Stimulated activated CD8-positive, alpha-beta memory T cell treated with anti-CD3 and anti-CD28 coated beads, Interleukin-12 subunit alpha, Interleukin-12 subunit beta, amount 100 ng/mL, for 4 hours (primary cell): ENCODE results near the gene ZNF273.
"Not testable (repeated sequence)": the region's sequence is repeated elsewhere in the genome, so short reads cannot be mapped to it uniquely, and the experiment has no call there.

Experiments used
- DNase-seq: peaks from one replicate; pipeline ENCODE4 v3.0.0-alpha.2; 2020; ENCODE audit warnings: low read depth

The ZNF273 gene

DNA sequence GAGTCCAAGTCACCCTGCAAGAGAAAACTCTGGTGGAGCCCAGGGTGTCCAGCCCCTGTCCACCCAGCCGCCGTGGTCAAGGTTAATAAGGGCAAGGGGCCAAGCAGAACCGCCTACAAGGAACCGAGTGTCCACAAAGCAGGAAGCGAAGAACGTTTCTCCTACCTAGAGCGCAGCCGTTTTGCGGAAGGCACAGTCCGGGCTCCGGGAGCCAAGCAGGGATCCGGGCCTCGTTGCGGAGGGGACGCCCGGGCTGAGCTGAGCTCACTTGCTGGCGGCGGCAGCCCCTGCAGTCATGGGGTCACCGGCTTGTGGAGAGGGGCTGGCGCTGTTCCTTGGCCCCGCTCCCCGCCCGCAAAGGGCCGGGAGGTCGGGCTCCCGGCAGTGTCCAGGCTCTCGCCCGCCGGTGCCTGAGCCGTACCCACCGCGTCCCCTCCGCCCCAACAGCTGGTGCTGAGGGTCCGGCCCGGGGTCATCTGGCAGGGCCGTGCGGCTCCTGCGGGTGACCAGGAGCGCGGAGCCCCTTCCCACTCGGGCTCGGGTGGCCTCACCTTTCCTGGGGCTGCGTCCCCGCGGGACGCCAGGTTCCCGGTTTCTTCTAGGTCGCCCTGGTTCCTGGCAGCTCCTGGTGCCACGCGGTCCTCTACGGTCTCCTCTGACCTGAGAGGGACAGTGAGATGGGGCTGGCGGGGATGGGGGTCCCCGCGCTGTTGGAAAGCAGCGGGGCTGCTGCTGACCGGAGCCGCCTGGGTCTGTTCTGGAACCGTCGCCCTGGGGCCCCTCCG is 14.0 kb upstream of the ZNF273 start:
- DNase-seq = no peak

DNA sequence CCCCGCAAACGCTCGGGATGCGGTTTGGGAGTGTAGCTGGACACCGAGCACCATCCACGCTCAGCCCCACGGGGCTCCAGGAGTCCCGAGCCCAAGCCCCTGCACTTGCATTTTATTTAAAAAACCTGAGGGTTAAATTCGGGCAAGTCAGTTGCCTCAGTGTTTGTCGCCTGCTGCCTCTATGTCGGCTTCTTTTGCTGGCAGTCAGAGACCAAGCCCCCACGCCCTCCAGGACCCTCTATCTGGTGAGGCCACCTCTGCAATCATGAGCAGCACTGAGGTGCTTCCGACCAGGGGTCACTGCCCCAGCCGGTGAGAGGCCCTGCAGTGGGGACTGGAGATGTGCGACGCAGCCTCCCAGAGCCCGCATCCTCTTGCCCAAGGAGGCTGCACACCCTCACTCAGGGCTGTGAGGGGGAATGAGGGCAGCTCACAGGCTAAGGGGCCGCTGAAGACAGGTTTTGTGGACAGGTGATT is 13.3 kb upstream of the ZNF273 start:
- no peak for DNase-seq

DNA sequence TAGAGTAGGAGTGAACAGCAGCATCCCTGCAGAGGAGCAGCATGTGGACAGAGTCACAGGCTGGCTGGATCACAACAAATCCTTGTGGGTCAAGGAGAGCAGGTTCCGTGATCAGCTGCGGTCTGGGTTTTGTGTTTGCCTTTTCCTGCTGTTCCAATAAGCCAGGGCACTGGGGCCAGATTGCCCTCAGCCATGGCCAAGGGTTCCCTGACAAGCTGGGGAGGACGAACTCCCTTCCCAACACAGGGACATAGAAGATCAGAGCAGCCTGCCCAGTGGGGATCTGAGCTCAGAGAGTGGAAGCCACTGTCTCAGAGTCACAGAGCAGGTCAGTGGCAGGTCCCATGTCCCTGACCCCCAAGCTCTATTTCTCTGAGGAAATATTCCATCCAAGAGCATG is 12.8 kb upstream of the ZNF273 start:
- not testable (repeated sequence) for DNase-seq

DNA sequence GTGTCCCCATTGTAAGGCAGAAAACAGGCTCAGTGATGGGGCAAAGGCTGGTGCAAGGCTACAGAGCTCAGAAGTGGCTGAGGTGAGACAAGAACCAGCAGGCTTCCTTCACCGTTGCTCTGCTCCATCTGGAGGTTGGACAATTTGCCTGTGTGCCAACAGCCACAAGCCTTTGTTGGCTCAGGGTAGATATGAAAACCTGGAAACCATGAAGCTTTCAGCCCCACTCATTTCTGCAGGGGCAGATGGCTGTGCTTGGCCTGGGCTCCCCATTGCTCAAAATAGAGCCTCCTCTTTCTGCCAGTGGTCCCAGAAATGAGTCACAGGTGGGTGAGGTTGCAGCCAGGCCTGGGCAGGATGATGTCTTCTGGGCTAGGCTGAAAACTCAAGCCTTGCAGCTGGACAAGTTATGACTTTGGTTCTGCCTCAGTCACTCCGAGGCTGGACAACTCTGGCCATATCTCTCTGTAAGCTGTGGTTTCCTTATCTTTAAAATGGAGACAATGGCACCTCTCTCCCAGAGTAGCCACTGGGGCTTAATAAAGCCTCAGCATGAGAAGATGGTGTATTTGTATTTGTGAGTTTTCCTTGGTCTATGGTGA is 12.2 kb upstream of the ZNF273 start:
- no peak for DNase-seq

DNA sequence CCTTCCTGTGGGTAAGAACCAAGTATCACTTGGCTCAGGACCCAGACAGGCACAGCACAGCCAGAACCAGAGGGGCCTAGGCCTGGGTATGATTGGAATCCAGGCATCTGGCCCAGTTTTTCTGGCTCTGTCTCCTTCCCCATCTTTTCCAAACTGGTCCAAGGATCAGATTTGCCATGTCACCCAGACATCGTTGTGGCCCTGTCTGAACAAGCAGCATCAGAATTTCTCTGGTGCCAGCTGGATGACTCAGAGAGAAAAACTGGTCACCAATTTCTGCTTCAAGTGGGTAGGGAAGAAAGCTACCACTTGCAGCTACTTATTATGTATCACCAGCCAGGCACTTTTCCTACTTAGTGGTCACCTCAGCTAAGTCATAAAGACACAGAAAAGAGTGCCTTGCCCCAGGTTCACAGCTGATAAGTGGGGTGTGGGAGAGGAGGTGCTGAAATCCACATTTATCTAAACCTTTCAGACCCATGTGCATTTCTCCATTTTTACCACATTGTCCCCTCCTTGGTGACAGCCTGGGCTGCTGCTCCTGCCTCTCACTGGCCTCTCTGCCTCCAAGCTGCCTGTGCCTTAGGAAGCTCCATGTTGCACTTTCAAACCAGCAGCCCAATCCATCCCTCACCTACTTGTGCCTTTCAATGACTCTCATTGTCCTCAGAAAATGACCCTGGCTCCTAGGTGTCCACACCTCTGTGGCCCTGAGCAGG is 11.6 kb upstream of the ZNF273 start:
- not testable (repeated sequence) for DNase-seq

DNA sequence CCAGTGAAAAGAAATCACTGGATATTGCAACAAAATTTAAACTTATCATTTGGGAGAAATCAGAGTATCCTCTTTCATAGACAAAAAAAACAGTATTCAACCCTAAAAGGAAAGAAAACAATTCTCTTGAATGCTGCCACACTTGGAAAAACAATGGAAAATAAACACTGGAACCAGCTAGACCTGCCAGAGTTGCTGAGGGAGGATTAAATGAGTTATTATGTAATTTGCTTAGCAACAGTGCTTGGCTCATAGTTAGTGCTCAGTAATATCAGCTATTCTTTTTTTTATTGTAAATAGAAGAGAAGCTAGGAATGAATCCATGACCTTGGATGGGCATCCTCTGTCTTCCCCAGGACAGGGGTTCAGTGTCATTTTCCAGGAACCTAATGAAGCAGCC is 11.0 kb upstream of the ZNF273 start:
- no peak for DNase-seq

DNA sequence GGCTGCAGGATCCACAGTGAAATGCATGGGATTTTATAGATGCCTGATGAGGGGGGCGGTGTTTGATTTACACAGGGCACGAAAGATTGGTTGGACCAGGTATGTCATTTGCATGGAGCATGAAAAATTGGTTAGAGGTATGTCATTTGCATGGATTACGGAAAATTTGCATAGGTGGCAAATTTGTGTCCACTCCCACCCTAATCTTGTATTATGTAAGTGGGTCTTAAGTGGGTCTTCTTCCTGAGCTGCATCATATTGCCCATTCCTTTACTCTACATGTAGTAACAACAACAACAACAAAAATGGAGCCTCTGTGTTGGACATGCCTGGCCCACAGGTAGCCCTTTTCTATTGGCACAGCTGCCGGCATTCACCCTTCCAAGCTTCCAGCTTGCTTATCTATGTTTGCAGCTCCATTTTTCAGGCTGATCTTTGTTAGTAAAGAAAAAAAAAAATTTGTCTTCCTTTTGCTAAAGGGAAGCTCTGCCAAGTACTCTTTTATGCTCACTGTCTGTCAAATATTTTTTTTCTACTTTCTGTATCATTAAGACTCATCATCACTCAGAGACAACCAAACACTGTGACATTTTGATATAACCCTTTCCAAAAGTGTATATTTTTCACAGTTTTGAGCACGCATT is 10.3 kb upstream of the ZNF273 start:
- DNase-seq = no peak

DNA sequence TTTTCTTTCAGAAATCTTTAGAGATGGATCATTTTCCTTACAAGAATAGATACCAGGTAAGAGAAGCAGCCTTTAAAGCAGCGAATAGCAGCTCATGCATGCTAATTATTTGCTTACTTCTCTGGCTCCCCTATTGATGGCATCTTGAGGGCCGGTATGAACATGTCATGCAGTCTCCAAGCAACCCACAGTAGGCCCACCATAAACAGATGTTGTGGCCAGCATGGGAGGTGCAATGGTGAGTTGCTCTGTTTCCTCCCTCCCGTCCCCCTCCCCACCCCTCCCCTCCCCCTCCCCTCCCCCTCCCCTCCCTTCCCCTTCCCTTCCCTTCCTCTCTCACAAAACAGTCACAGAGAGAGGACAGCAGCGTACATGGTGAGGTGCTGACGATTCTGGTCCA is 9.7 kb upstream of the ZNF273 start:
- no peak for DNase-seq

DNA sequence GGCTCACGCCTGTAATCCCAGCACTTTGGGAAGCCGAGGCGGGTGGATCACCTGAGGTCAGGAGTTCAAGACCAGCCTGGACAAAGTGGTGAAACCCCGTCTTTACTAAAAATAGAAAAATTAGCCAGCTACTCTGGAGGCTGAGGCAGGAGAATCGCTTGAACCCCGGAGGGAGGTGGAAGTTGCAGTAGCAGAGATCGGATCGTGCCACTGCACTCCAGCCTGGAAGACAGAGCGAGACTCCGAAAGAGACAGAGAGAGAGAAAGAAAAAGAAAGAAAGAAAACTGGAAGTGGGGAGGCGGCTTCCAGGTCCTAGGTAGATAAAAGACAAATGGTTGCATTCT is 640 bp upstream of the ZNF273 start:
- DNase-seq = not testable (repeated sequence)

DNA sequence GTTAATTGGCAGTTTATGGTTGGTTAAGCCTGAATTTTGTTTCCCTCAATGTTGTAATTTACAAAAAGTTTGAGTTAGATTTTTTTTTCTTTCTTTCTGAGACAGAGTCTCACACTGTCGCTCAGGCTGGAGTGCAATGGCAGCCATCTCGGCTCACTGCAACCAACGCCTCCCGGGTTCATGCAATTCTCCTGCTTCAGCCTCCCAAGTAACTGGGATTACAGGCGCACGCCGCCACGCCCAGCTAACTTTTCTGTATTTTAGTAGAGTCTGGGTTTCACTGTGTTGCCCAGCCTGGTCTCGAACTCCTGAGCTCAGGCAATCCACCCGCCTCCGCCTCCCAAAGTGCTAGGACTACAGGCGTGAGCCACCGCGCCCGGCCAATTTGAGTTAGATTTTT is 935 bp downstream of the ZNF273 start:
- DNase-seq = no peak

DNA sequence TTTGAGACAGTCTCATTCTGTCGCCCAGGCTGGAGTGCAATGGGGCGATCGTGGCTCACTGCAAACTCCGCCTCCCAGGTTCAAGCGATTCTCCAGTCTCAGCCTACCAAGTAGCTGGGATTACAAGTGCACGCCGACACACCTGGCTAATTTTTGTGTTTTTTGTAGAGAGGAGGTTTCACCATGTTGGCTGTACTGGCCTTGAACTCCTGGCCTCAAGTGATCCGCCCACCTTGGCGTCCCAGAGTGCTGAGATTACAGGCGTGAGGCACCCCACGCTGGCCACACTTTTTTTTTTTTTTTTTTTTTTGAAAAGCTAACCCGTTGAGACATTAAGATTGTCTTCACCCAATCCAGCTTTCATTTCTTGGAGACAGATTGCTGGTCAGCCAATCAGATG is 2.1 kb downstream of the ZNF273 start:
- no peak for DNase-seq

DNA sequence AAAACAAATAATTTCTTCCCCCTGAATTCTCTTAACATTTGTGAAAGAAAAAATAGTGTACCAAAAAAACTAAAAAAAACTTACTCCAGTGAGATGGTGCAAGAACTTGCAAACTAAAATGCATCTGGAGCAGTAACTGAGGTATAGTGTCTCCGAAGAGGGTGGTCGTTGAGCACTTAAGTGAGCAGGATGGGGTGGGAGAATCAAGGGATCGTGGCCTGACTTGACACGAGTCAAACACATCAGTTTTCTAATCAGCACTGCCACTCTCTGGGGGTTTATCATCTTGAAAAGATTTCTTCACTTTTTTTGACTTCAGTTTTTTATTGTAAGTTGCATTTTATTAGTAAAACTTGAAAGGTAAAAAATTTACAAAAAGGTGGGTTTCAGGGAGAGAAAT is 2.5 kb downstream of the ZNF273 start:
- DNase-seq = no peak

DNA sequence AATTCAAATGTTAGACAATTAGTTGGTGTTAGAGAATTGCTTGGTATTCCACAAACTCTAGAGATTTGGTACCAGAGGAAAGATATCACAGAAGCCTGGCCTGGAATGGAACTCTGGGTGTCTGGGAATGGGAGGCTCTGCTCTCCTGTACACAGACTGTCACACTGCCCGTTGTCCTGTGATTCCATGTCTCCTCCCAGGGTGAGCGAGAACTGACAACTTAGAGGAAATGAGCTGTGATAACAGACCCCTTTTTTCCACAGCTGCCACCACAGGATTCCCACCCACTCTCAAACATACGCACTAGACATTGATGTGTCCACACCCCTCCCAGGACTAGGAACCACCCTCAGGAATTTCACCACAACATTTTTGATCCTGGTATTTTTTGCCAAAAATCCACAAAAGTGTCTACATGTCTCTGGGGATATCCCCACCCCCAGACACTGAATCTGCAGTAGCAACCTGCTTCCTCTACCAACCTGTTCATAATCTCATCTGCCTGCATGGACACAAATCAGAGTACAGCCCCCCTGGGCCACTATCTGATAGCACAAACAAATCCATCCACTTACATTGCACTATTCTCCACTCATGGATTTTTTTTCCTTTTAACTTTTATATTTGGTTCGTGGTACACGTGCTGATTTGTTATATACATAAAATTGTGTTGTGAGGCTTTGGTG is 4.7 kb downstream of the ZNF273 start:
- DNase-seq = no peak

DNA sequence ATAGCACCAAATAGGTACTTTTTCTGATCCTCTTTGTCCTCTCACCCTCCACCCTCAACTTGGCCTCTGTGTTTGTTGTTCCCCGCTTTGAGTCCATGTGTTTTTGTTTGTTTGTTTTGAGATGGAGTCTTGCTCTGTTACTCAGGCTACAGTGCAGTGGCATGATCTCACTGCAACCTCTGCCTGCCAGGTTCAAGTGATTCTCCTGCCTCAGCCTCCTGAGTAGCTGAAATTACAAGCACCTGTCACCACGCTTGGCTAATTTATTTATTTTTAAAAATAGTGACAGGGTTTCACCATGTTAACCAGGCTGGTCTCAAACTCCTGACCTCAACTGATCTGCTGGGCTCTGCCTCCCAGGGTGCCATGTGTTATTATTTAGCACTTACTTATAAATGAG is 5.3 kb downstream of the ZNF273 start:
- DNase-seq = no peak

DNA sequence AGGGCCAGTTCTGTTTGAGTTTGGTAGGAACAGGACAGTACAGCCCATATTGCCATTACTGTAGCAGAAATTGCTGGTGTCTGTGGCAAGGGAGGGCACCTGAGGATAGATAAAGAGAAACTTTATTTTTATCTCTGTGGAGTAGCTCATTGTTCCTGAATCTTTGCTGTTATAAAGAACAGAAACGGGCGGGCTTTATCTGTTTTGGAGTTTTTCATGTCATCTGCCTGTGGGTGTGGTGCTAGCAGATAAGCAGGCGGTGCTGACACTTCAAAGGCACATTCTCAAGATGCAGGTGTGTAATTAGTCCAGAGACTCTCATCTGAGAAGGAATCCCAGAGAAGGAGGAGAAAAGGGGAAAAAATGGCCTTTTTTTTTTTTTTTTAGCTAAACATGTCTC is 11.5 kb downstream of the ZNF273 start:
- no peak for DNase-seq

DNA sequence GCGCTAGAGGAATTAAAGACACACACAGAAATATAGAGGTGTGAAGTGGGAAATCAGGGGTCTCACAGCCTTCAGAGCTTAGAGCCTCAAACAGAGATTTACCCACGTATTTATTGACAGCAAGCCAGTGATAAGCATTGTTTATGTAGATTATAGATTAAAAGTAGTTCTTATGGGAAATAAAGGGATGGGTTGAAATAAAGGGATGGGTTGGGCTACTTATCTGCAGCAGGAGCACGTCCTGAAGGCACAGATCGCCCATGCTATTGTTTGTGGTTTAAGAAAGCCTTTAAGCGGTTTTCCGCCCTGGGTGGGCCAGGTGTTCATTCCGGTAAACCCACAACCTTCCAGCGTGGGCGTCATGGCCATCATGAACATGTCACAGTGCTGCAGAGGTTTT is 12.2 kb downstream of the ZNF273 start:
- not testable (repeated sequence) for DNase-seq

DNA sequence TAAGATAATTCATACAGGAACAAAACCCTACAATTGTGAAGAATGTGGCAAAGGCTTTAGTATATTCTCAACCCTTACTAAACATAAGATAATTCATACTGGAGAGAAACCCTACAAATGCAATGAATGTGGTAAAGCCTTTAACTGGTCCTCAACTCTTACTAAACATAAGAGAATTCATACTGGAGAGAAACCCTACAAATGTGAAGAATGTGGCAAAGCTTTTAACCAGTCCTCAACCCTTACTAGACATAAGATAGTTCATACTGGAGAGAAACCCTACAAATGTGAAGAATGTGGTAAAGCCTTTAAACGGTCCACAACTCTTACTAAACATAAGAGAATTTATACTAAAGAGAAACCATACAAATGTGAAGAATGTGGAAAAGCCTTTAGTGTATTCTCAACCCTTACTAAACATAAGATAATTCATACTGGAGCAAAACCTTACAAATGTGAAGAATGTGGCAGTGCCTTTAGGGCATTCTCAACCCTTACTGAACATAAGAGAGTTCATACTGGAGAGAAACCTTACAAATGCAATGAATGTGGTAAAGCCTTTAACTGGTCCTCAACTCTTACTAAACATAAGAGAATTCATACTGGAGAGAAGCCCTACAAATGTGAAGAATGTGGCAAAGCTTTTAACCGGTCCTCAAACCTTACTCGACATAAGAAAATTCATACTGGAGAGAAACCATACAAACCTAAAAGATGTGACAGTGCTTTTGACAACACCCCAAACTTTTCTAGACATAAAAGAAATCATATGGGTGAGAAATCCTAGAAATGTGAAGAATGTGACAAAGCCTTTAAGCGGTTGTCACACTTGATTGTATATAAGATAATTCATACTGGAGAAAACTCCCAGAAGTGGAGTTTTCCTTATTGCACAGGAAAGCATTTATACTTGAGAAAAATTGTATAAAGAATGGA is 25.4 kb downstream of the ZNF273 start:
- not testable (repeated sequence) for DNase-seq

DNA sequence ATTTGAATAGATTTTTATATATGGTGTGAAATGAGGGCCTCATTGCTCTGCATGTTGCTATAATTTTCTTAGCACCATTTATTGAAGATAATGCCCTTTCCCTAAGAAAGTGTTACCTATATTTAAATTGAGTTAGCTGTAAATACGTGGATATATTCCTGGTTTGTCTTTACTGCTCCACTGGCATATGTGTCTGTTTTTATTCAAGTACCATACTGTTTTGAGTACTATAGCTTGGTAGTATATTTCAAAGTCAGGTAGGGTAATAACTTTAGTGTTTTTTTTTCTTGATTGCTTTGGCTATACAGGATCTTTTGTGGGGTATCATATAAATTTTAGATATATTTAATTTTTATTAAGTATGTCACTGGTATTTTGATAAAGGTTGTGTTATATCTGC is 31.4 kb downstream of the ZNF273 start:
- no peak for DNase-seq

DNA sequence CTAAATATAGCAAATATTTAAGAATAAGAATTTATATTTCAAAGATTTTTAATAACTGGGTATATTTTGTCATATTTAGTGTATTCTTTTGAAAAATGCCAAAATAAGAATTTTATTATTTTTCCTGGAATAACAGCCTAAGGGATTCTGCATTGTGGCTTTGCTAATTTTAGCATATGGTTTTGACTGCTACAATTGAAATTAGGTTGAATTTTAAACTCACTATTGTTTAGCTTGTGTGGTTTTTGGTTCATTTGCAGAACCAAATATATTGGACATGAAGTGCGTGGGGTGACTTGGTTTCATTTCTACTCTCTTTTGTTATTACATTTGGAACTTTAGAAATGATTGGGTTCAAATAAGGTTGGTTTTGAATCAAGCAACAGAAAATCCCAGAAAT is 35.5 kb downstream of the ZNF273 start:
- DNase-seq = no peak

DNA sequence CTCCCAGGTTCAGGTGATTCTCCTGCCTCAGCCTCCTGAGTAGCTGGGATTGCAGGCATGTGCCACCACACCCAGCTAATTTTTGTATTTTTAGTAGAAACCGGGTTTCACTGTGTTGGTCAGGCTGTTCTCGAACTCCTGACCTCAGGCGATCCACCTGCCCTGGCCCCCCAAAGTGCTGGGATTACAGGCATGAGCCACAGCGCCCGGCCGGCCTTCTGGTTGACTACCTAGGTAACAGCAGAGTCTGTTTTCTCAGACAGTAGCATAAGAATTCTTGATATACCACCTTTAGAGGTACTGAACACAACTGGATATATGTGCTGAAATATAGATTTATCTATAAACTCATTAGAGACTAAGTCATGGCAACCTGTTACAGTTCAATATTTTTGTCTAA is 36.9 kb downstream of the ZNF273 start:
- not testable (repeated sequence) for DNase-seq
